NCI-H2029 treated with DMSO at 0.1 percent for 48 hours (cell line): ENCODE results near the gene NFATC1.

Source experiments
- DNase-seq: peaks from one replicate; lab custom pipeline; 2025; lab: John Stamatoyannopoulos, UW

NFATC1 gene

GRCh38 chr18:79507546-79508480 is 112.1 kb downstream of the NFATC1 start:
- no peak for DNase-seq

GRCh38 chr18:79508565-79509535 is 113.1 kb downstream of the NFATC1 start:
- no peak for DNase-seq

- DNase-seq: no peak
Measured at GRCh38 chr18:79509536-79509930, 113.8 kb downstream of the NFATC1 start.

GRCh38 chr18:79510046-79510685 is 114.4 kb downstream of the NFATC1 start:
- DNase-seq: no peak

- no peak for DNase-seq
Measured at GRCh38 chr18:79510731-79511241, 115.1 kb downstream of the NFATC1 start.

- no peak for DNase-seq
Measured at GRCh38 chr18:79511271-79511670, 115.5 kb downstream of the NFATC1 start.

GRCh38 chr18:79511671-79512301 is 116.1 kb downstream of the NFATC1 start:
- DNase-seq: no peak

- DNase-seq: no peak
Measured at GRCh38 chr18:79512461-79513380, 117.0 kb downstream of the NFATC1 start.

GRCh38 chr18:79513381-79514081 is 117.8 kb downstream of the NFATC1 start:
- no peak for DNase-seq

- no peak for DNase-seq
Measured at GRCh38 chr18:79515331-79515730, 119.6 kb downstream of the NFATC1 start.

- no peak for DNase-seq
Measured at GRCh38 chr18:79515944-79516351, 120.2 kb downstream of the NFATC1 start.

- DNase-seq: no peak
Measured at GRCh38 chr18:79516441-79516931, 120.8 kb downstream of the NFATC1 start.

GRCh38 chr18:79517341-79517740 is 121.6 kb downstream of the NFATC1 start:
- DNase-seq: no peak

- no peak for DNase-seq
Measured at GRCh38 chr18:79518028-79518682, 122.4 kb downstream of the NFATC1 start.

- DNase-seq: no peak
Measured at GRCh38 chr18:79518683-79519128, 123.0 kb downstream of the NFATC1 start.

GRCh38 chr18:79519751-79520477 is 124.2 kb downstream of the NFATC1 start:
- no peak for DNase-seq

- no peak for DNase-seq
Measured at GRCh38 chr18:79520478-79521390, 125.0 kb downstream of the NFATC1 start.
